ENCODE data around the gene RTN4RL1. TPM values are rescaled to one million over a fixed set of nuclear protein-coding genes. Genes with fewer than 3 reads are reported as not detected.
A peak's percentile ranks its signal among the peaks of the same experiment; 100 is the strongest.

The RTN4RL1 gene
- total and polyA plus RNA-seq, 2 of the 13 experiments (the other 11 are each of a cell fraction or from before 2014, with no cell fraction given), result 0.01 TPM; not detected in 1

GRCh38 chr17:1905190-1905913 is 119.8 kb downstream of the RTN4RL1 start (continued):
- TF ChIP-seq ZNF781 (CRISPR knock-in tag; IDR thresholded peaks at IDR 0.05; ENCODE audit: borderline replicate concordance, not compliant biosample characterization), result peak; percentile 48
- TF ChIP-seq PLRG1 (conservative IDR thresholded peaks at IDR 0.05), result no peak
- 0 out of 2 replicates have a peak, but pooled peaks have one; percentile 43 for TF ChIP-seq SPEN (CRISPR knock-in tag; IDR thresholded peaks at IDR 0.05; ENCODE audit: low read depth)
- no peak for TF ChIP-seq UBTF (CRISPR knock-in tag; IDR thresholded peaks at IDR 0.05)

GRCh38 chr17:1904273-1905182 is 120.6 kb downstream of the RTN4RL1 start:
- intact Hi-C loops (cut with micrococcal nuclease; ENCODE audit: unreplicated experiment) (loop anchor here (5.0 kb wide), 1 partner anchor 53 kb away; no protein-coding TSS in a partner anchor), in situ Hi-C loops (cut with HindIII; ENCODE audit: extremely low pct_ligation_motif_present, low pct_unique_long_range_greater_than_20kb) (loop anchor here (5.0 to 25.0 kb wide), 2 partner anchors 123 to 333 kb away; partner anchors contain the start of gene RTN4RL1)
- ATAC-seq, result peak; percentile 60
- CTCF ChIA-PET (ENCODE audit: low intra/inter-chr PET ratio, low total read pairs), result no interaction called here
- Histone ChIP-seq H3K27me3 (ENCODE audit: control insufficient read depth in 1 of 2, insufficient read depth in 2 of 2, low read length in 2 of 2) (peaks cover 0 to 27% of the 10 kb centered on the region in 2 experiments; a peak in 3 of 5 replicates), H3K36me3 (replicated peaks in 1 of 2; ENCODE audit: control insufficient read depth in 1 of 2, insufficient read depth in 2 of 2, low read length in 2 of 2) (no peaks in the 10 kb centered on the region), H3K27ac (ENCODE audit: extremely low read length, insufficient read depth, low read length) (peak overlapping the region; percentile 31), H3K9me3 (ENCODE audit: low read length) (no peaks in the 10 kb centered on the region), H3K4me1 (ENCODE audit: insufficient read depth, low read length) (peaks cover 31% of the 10 kb centered on the region), H2AFZ (ENCODE audit: low read length) (peak overlapping the region; percentile 1), H4K20me1 (ENCODE audit: insufficient read depth, low read length) (no peaks in the 10 kb centered on the region), H3K4me2 (ENCODE audit: low read depth, low read length) (peak overlapping the region; percentile 84), H3K9ac (ENCODE audit: insufficient read depth, low read depth, low read length) (no peak overlapping the region), H3K4me3 (replicated peaks in 1 of 3; ENCODE audit: insufficient read depth in 1 of 3, low read depth in 2 of 3, low read length in 3 of 3) (peak overlapping the region in 2 of 3 experiments; percentile 36 to 60; a peak in 4 of 6 replicates), H3K79me2 (ENCODE audit: insufficient read depth, low read length) (no peaks in the 10 kb centered on the region)
- WGBS (ENCODE audit: low lambda C conversion rate), result 23% methylated on average over 17 of the region's 17 CpGs
- DNase-seq (ENCODE audit: low spot score), result peak; percentile 32
- no TSS peak for BruUV-seq (replicated peaks)
- no peak for FAIRE-seq
- POLR2A ChIA-PET, result interaction anchor here (1.3 kb wide), 1 partner anchor 120 kb away, joined by 3 read pairs; no protein-coding TSS in a partner anchor
- 0 out of 2 replicates have a peak, but pooled peaks have one; percentile 13 for TF ChIP-seq TBX2 (CRISPR knock-in tag; IDR thresholded peaks at IDR 0.05; ENCODE audit: borderline replicate concordance)
- TF ChIP-seq CREB1 (IDR thresholded peaks at IDR 0.05), result no peak
- TF ChIP-seq CREB1 (CRISPR knock-in tag; IDR thresholded peaks at IDR 0.05), result no peak
- TF ChIP-seq PAF1 (CRISPR knock-in tag; IDR thresholded peaks at IDR 0.05), result no peak
- TF ChIP-seq NR2F1 (CRISPR knock-in tag; IDR thresholded peaks at IDR 0.05), result no peak
- peak; percentile 25 for TF ChIP-seq ASH2L (IDR thresholded peaks at IDR 0.05; ENCODE audit: insufficient read length, low read depth, low read length)
- no peak for TF ChIP-seq AGO1 (IDR thresholded peaks at IDR 0.05; ENCODE audit: low read depth, low read length, poor library complexity, severe bottlenecking)
- TF ChIP-seq SP2 (CRISPR knock-in tag; IDR thresholded peaks at IDR 0.05), result no peak
- TF ChIP-seq PAXIP1 (CRISPR knock-in tag; conservative IDR thresholded peaks at IDR 0.05), result 0 out of 2 replicates have a peak, but pooled peaks have one; percentile 21
- no peak for TF ChIP-seq ZNF644 (CRISPR knock-in tag; IDR thresholded peaks at IDR 0.05; ENCODE audit: low read depth)
- no peak for TF ChIP-seq ZNF792 (CRISPR knock-in tag; IDR thresholded peaks at IDR 0.05)

Measured in HepG2 (cell line).